Cardiac fibroblast (primary cell): ENCODE results near the gene SCGB3A1.

Experiments
- DNase-seq, 2 donors: peaks; one replicate each; pipeline versions ENCODE4 v3.0.0 to v3.0.0-alpha.2; 2010; ENCODE audit warnings: low read depth in 2 of 2
- H3K4me3 ChIP-seq, 2 donors: replicated peaks in 1 of 2; 1 replicate in 1 of 2; 2 replicates in 1 of 2; pipeline ENCODE4 v1.5.1; 2011; ENCODE audit warnings: low read depth in 2 of 2, low read length in 2 of 2, mild to moderate bottlenecking in 2 of 2, moderate library complexity in 1 of 2
- CTCF ChIP-seq: IDR thresholded peaks from one replicate; pipeline ENCODE4 v1.5.1; 2011; ENCODE audit warnings: low read depth, mild to moderate bottlenecking, low read length, inconsistent platforms

SCGB3A1 gene

DNA sequence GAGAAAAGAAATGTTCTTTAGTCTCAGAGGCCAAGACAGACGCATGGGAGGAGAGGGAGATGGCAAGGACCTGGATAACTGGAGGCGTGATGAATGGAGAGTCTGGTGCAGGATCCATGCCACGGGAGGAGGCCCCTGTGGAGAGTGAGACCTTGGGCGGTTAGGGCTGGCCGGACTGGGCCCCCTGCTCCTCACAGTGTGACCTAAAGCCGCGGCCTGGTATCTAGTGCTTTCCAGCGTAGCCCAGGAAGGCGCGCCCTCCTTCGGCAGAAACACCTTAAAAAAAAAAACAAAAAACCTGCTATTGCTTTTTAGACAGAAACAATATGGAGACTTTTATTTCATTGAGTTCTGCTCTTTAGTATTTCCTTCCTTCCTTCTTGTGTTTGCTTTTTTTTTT is 33.1 kb downstream of the SCGB3A1 start:
- DNase-seq, result no peak
- no peak overlapping the region for H3K4me3 ChIP-seq
- no peak for TF ChIP-seq CTCF

DNA sequence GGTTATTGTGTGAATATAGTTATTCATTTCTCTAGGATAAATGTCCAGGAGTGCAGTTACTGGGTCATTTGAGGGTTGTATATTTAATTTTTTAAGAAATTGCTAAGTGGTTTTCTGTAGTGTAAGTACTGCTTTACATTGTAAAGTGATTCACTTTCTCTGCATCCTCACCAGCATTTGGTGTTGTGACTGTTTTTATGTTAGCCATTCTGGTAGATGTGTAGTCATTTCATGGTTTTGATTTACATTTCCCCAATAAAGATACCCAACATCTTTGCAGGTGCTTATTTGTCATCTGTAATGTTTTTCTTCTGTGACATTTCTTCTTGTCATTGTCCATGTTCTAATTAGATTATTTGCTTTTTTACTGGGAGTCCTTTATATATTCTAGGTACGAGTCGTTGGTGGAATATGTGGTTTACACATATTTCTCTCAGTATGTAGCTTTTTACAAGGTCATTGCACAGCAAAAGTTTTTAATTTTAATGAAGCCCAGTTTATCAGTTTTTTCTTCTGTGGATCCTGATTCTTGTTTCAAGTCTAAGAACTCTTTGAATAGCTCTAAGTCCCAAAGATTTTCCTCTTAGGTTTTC is 34.0 kb downstream of the SCGB3A1 start:
- H3K4me3 ChIP-seq, result no peak overlapping the region
- DNase-seq, result no peak
- TF ChIP-seq CTCF, result no peak

DNA sequence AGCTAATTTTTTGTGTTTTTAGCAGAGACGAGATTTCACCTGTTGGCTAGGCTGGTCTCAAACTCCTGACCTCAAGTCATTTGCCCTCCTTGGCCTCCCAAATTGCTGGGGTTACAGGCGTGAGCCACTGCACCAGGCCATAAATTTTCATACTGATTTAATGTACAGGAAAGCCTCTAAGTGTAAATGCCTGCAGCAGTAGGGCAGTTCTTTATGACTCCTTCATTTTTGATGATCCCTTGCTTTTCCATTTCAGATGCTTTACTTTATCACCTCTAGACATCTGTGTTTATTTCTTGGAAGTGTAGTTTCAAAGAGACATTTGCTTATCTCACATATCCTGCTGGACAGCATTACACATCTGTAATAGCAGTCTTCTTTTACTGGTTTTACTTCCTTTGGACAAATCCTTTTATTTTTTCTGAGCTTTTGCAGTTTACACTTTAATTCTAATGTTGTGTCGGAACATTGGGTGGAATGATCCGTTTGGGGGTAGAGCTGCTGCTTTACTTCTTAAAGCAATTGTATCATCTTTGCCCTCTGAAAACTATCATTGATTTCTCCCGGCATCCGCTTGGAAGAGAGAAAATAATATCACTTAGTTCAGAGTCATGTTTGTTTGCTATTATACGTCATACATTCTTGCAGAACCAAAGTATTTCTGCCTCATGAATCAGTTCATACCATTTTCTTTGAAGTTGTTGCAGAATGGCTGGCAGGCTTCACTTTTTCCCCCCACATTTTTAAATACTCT is 36.0 kb downstream of the SCGB3A1 start:
- H3K4me3 ChIP-seq, result no peak overlapping the region
- DNase-seq, result peak in 1 of 2 donors; percentile 7
- no peak for TF ChIP-seq CTCF

DNA sequence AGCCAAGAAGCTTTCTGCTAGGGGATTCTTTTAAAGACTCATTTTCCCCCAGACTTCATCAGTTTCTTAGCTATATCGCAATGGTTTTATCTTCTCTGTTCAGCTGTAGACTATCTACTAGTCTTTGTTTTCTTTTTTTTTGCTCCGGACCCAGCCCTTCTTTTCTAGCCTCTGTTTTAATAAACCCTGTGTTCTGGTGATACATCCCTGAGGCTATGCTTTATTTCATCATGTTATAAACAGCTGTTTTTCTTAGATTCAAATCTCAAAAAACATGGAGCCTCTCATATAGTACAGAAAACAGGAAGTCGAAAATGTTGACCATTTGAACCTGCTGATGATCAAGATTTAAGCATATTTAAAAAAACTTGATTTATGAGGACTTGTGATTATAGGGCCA is 37.8 kb downstream of the SCGB3A1 start:
- DNase-seq, result no peak
- H3K4me3 ChIP-seq, result no peak overlapping the region
- TF ChIP-seq CTCF, result no peak

DNA sequence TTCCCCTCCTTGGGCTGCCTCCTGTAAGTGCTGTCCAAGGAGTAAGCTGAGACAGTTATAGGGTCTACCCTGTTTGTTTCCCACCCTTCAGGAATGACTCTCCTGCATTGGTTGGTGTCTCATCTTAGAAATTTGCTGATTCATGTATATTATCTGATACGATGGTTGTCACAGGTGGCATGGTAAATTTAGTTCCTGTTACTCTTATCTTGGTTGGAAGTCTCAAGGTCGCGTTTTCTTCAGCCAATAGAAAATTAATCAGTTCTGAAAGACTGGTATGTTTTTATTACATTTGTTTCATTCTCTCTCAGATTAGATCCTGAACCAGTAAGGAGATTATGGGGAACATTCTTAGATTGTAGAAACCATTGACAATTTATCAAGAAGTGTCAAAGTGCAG is 42.7 kb downstream of the SCGB3A1 start:
- no peak overlapping the region for H3K4me3 ChIP-seq
- DNase-seq, result no peak
- TF ChIP-seq CTCF, result no peak

GRCh38 chr5:180545248-180545647 is 46.1 kb downstream of the SCGB3A1 start:
- TF ChIP-seq CTCF, result no peak

More at GRCh38 chr5:180545248-180545647, 46.1 kb downstream of the SCGB3A1 start:
- no peak overlapping the region for H3K4me3 ChIP-seq
- DNase-seq, result no peak
